Measurements from ENCODE around the gene MYCBP2. TPM values are rescaled to one million over a fixed set of nuclear protein-coding genes. Genes with fewer than 3 reads are reported as not detected.
"Not testable (repeated sequence)": the region's sequence is repeated elsewhere in the genome, so short reads cannot be mapped to it uniquely, and the experiment has no call there.

The MYCBP2 gene
- total and polyA plus RNA-seq, 2 donors: 43.7 to 124 TPM

GRCh38 chr13:77009719-77010118, 317.2 kb downstream of the MYCBP2 start:
- WGBS: 89% methylated on average over 5 of the region's 5 CpGs
- H3K36me3 ChIP-seq (ENCODE audit: insufficient read depth); DNase-seq (ENCODE audit: extremely low spot score); H3K4me3 ChIP-seq (ENCODE audit: low read depth, low read length); H3K27ac ChIP-seq (ENCODE audit: low read depth); H3K4me1 ChIP-seq (ENCODE audit: insufficient read depth): not testable (repeated sequence)

GRCh38 chr13:77009011-77009410, 317.9 kb downstream of the MYCBP2 start:
- no peak for DNase-seq (ENCODE audit: extremely low spot score)
- Histone ChIP-seq H3K4me1 (ENCODE audit: insufficient read depth) (peaks cover 2% of the 10 kb centered on the region), H3K27ac (ENCODE audit: low read depth) (no peak overlapping the region), H3K36me3 (ENCODE audit: insufficient read depth) (peaks cover 8% of the 10 kb centered on the region), H3K4me3 (ENCODE audit: low read depth, low read length) (no peak overlapping the region)
- WGBS: 89% methylated on average over 2 of the region's 2 CpGs

GRCh38 chr13:77008337-77008736, 318.6 kb downstream of the MYCBP2 start:
- not testable (repeated sequence) for H3K4me1 ChIP-seq (ENCODE audit: insufficient read depth); H3K4me3 ChIP-seq (ENCODE audit: low read depth, low read length); H3K36me3 ChIP-seq (ENCODE audit: insufficient read depth); DNase-seq (ENCODE audit: extremely low spot score); H3K27ac ChIP-seq (ENCODE audit: low read depth)
- 93% methylated on average over 4 of the region's 4 CpGs for WGBS

- no peak overlapping the region for H3K27ac ChIP-seq (ENCODE audit: low read depth)
- H3K4me3 ChIP-seq (ENCODE audit: low read depth, low read length): no peak overlapping the region
- DNase-seq (ENCODE audit: extremely low spot score): no peak
- H3K36me3 ChIP-seq (ENCODE audit: insufficient read depth): peaks cover 4% of the 10 kb centered on the region
- WGBS: 66% methylated on average over 7 of the region's 7 CpGs
- H3K4me1 ChIP-seq (ENCODE audit: insufficient read depth): no peaks in the 10 kb centered on the region
Measured at GRCh38 chr13:77002590-77003190, 324.2 kb downstream of the MYCBP2 start.

GRCh38 chr13:77001963-77002587, 324.8 kb downstream of the MYCBP2 start:
- DNase-seq (ENCODE audit: extremely low spot score): no peak
- WGBS: 44% methylated on average over 4 of the region's 4 CpGs
- no peak overlapping the region for H3K27ac ChIP-seq (ENCODE audit: low read depth)
- H3K4me1 ChIP-seq (ENCODE audit: insufficient read depth): no peaks in the 10 kb centered on the region
- H3K36me3 ChIP-seq (ENCODE audit: insufficient read depth): no peaks in the 10 kb centered on the region
- H3K4me3 ChIP-seq (ENCODE audit: low read depth, low read length): no peak overlapping the region

- no peak for DNase-seq (ENCODE audit: extremely low spot score)
- no peaks in the 10 kb centered on the region for H3K36me3 ChIP-seq (ENCODE audit: insufficient read depth)
- H3K4me1 ChIP-seq (ENCODE audit: insufficient read depth): no peaks in the 10 kb centered on the region
- H3K27ac ChIP-seq (ENCODE audit: low read depth): no peak overlapping the region
- no peak overlapping the region for H3K4me3 ChIP-seq (ENCODE audit: low read depth, low read length)
- WGBS: 44% methylated on average over 4 of the region's 4 CpGs
Measured at GRCh38 chr13:77001540-77001939, 325.4 kb downstream of the MYCBP2 start.

- no peak for DNase-seq (ENCODE audit: extremely low spot score)
- no peak overlapping the region for H3K27ac ChIP-seq (ENCODE audit: low read depth)
- 24% methylated on average over 1 of the region's 1 CpG for WGBS
- H3K4me1 ChIP-seq (ENCODE audit: insufficient read depth): no peaks in the 10 kb centered on the region
- no peak overlapping the region for H3K4me3 ChIP-seq (ENCODE audit: low read depth, low read length)
- no peaks in the 10 kb centered on the region for H3K36me3 ChIP-seq (ENCODE audit: insufficient read depth)
Measured at GRCh38 chr13:77000475-77000874, 326.4 kb downstream of the MYCBP2 start.

Other genes with a start within 250 kb of the MYCBP2 start
- 0.69 TPM for gene SCEL, start 208.6 kb upstream of the MYCBP2 start, total RNA-seq
- not detected for gene SCEL, start 208.6 kb upstream of the MYCBP2 start, polyA plus RNA-seq